Measurements from ENCODE around the gene PEX14. TPM values are rescaled to one million over a fixed set of nuclear protein-coding genes. Genes with fewer than 3 reads are reported as not detected.

PEX14 gene
- total RNA-seq, 2 experiments from 2014 or later = 19.6 to 19.9 TPM

DNA sequence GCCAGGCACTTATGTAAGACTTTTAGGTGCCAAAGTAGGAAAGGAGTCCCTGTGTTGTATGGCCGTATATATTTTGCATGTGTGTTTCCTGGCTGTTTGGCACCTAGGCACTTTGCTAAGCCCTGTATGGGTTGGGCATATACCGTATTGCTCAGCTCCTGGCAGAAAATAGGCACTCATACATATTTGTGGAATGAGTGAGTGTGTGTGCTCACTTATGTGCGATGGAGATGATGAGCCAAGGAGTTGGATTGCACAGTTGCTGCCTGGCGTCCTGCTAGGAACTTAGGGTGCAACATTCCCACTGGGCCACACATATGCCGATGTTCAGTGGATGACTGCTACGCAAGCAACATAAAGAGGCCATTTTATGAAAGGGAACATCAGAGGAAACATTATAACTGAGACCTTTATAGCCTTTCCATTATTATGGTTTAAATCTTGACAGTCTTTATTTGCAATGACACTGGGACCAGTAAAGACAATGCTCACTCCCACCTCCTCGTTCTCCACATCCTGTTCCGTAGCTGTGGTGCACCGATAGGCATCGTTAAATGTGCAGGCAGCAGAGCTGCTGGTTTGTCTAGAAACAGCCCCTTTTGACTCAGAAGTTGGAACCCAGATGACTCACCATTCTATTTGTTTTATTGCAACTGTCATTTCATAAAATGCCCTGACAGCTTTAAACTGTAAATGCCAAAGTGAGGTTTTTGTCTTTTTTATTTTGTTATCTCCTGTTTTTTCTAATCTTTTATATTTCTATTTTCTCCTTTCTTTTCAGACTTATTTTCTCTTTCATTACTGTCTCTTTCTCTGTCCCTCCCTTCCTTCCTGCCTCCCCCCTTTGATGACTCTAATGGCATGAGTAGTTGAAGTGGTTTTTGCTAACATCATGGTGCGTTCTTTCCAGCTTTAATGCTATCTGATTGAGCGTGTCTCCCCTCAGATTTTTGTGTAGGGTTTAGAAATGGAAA is 36.1 kb downstream of the PEX14 start:
- POLR2A ChIA-PET = interaction anchor here (0.5 to 1.2 kb wide), 2 partner anchors 12 to 336 kb away, joined by 3 to 5 read pairs; no protein-coding TSS in a partner anchor
- CTCF ChIA-PET = interaction anchor here (0.9 to 9.7 kb wide), 2 partner anchors 9 to 17 kb away, joined by 4 to 69 read pairs; no protein-coding TSS in a partner anchor

DNA sequence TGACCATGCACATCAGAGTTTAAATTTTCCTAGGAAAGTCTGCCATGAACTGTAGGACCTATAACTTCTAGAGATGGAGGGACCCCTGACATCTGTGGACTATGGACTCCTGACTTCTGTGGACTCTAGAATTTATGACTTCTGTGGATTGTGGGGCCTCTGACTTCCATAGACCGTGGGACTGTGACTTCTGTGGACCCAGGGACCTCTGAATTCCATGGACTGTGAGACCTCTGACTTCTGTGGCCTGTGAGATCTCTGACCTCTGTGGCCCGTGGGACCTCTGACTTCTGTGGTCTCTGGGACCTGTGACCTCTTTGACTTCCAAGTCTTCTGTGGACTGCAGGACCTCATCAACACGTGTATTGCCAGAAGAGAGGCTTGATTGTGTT is 36.7 kb downstream of the PEX14 start:
- CTCF ChIA-PET = interaction anchor here (0.9 to 9.7 kb wide), 3 partner anchors 9 to 76 kb away, joined by 4 to 69 read pairs (median 4); no protein-coding TSS in a partner anchor
- POLR2A ChIA-PET = interaction anchor here (1.2 kb wide), 1 partner anchor 11 kb away, joined by 5 read pairs; no protein-coding TSS in a partner anchor

DNA sequence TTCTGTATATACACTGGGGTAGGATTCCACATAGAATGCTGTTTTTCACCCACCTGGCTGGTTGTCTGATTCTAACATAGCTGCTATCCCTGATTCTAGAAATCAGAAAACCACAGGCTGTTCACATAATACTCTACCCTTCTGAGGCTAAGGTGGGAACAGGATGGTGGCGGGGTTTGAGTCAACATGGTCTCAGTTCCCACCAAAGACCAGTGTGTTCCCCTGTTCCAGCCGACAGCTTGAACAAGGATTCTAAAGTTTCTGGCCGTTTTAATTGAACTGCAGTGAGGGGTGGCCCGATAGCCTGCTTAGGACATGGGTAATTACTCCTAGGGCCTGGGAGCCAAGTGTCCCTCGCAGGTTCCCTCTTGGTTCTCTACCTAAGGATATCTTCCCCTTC is 38.4 kb downstream of the PEX14 start:
- CTCF ChIA-PET = interaction anchor here (0.6 to 2.2 kb wide), 5 partner anchors 18 to 1132 kb away, joined by 3 to 16 read pairs (median 4); no protein-coding TSS in a partner anchor
- POLR2A ChIA-PET = interaction anchor here (0.5 kb wide), 1 partner anchor 452 kb away, joined by 3 read pairs; no protein-coding TSS in a partner anchor

DNA sequence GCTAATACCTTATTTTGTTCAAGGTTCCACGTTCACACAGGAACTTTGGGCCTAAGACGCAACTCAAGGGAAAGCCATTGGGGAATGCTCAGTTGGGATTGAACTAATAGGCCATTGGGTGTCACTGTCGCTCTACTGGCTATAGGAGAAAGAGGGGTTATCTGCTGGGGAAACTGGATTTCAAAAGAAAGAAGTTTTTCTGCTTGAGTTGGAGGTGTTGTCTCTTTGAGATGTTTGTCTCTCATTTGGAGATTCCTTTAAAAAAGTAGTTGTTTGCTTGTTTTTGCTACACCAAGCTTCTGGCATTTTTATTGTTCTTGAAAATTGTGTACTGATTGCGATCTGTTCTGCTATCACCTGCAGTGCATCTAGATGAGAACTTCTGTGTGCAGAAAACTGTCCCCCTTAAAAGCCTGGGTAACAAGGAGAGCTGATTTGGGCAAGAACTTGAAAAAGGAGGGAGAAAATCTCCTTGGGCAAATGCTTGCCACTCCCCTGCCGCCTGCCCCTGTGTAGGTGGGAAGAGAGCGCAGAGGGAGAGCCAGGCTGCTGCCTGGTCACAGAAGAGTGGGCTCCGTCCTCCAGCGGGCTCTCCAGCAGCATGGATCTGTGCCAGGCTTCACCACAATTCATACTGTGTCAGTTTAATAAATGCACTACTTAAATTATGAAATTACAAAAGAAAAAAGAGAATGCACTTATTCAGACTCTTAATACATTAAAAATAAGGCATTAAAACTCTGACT is 39.9 kb downstream of the PEX14 start:
- ChIA-PET CTCF (interaction anchor here (0.8 to 2.2 kb wide), 4 partner anchors 9 to 177 kb away, joined by 3 to 16 read pairs (median 4); no protein-coding TSS in a partner anchor), POLR2A (no interaction called here)

DNA sequence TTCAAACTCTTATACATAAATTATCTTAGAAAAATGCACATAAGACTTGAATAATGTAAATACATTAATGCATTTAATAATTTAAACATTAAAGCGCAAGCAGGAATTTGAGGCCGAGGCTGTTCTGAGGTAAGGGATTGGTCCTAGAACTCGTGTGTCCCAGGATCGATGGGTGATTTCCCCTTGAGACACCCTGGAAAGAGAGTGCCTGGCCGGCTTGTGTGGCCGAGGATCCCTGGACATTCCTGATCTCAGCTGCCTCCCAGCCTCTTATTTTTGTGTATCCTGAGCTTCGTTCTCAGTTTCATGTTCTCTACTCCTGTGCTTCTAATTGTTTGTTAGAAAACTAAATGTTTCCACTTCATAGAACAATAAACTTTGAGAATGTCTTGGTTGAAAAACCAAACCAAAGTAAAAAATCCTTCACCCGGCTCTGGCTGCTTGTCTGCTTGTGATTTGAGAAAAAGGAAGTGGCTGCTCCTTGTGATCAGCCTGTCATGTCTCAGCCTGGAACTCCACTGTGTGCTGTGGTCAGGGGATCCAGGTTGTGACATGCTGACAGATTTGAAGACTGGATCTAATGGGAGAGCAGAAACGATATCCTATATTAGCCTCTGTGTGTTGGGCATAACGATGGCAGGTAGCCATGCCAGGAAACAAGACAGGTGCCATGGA is 40.7 kb downstream of the PEX14 start:
- ChIA-PET POLR2A (no interaction called here), CTCF (interaction anchor here (1.9 kb wide), 1 partner anchor 177 kb away, joined by 6 read pairs; no protein-coding TSS in a partner anchor)

DNA sequence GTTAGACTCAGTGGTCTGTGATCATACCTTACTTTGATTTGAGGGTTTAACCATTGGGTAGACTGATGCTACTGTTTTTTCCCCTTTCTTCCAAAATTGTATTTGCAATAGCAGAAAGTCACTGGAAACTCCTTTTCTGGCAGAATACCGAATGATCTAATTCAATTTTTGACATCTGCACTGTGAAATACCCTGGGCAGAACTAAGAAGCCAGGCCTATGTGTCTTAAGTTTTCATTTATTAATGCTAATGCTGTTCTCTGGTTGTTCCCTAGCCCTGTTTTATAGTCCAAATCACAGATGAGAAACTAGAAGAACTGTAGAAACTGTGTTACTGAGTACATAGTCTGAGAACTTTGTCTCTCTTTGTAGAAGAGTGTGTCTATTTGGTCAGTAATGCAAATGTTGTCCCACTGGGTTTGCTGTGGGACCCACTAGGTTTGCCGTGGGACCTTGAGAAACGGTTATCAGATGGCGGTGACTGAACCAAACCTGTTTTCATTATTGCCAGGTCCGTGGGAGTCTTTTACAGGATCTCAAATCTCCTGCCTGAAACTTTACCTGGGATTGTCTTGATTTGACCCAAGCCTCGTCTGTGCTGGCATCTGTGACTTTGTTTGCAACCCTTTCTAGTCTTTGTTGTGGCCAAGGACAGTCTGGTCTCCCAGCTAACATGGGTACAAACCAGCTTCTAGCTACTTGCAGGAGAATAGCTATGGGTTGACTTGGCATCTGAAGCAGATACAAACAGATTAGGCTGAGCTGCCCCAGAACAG is 41.4 kb downstream of the PEX14 start:
- ChIA-PET CTCF (no interaction called here), POLR2A (no interaction called here)

DNA sequence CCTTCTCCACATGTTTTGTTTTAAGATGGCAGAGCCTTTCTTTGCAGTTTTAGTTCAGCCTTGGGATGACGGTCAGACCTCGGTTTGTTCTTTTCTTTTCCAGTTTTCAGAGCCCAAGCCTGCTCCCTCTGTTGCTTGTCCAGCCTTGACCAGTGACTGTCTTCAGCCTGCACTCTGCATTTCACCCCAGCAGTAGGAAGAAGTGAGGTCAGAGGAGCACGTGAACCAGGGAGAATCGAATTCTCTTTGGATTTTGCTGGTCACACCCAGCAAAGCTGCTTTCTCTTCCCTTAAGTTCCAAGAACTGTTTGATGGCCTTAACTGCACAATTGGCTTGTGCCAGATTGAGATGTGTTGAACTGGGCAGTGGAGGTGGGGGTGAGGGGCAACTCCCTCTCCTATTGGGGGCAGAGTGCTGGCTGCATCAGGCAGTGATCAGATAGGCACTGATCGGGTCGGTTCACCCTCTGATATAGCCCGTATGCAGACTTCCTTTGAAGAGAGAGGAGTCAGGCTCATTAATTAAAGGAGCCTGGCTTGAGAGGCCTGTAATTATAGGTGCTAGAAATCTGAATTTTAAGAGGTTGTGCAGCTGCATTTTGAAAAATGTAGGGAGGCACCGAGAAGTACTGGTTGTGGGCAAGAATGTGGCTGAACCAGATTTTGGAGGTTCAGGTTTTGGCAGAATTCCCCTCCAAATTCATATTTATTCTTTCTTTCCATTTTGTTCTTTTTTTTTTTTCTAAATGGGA is 42.4 kb downstream of the PEX14 start:
- POLR2A ChIA-PET = no interaction called here

DNA sequence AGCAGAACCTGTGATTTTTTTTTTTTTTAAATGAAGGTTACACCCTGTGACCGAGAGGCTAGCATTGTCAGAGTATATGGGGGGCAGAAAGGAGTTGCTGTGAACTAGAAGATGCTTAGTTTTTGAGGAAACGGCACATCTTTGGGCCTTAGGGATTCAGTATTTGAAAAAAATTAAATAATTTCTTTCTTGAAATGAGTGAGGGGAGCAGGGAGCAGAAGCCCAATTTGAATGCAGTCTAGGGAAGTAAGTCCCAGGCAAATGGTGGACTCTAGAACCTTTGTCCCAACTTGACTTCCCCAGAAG is 42.9 kb downstream of the PEX14 start:
- CTCF ChIA-PET = no interaction called here
- POLR2A ChIA-PET = no interaction called here

More for the DNA sequence above, 42.4 kb downstream of the PEX14 start:
- CTCF ChIA-PET = no interaction called here

DNA sequence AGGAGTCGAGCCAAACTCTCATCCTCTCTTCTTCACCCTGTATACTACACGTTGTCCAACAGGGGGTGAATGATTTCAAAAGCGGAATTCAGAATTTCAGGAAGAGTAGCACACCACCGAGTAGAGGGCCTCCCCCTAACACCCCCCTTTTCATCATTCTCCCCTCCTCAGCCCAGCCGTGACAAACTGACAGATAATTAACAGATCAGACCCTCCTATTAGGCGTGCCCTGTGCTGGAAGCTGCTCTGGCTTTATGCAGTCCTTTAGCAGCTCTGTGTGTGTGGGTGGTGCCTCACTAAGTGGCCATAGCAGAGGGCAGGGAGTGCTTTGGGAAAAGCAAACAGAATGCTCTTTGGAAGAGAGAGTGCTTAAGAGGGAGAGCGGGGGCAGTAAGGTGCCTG is 44.3 kb downstream of the PEX14 start:
- POLR2A ChIA-PET = no interaction called here

DNA sequence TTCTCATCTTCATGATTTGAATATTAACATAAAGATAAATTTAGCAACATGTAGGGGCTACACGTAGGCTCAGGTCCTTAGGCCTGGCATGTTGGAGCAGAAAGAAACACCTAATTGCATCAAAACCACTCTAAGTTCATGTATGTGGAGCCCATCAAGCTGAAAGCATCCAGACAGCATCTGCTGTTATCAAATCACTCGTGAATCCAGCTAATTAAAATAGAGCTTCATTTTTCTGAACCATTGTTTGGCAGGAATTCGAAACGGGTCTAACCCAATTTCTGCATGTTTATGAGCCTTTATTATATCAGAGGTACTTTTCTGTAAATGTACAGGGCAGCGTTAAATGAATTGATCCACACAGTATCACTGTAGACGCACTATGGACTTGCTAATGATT is 45.7 kb downstream of the PEX14 start:
- CTCF ChIA-PET = interaction anchor here (1.7 kb wide), 1 partner anchor 10 kb away, joined by 4 read pairs; no protein-coding TSS in a partner anchor
- POLR2A ChIA-PET = no interaction called here

More for the DNA sequence above, 44.3 kb downstream of the PEX14 start:
- CTCF ChIA-PET = no interaction called here

DNA sequence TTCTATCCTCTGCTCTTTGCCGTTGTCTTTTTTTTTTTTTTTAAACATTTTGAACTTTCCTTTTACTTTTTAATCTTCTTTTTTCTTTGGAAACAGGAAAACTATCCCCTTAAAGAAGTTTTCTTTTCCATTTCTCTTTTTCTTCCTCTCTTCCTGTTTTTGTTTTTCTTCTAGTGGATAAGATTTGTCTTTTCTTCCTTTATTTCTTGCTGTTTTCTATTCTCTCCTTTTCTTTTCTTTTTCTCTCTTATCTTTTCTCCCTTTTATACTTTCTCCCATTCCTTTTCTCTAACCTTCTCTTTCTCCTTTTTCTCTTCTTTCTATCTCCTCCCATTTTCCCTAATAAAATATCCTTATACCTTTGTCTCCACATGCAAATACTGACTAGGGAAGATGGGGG is 46.2 kb downstream of the PEX14 start:
- ChIA-PET CTCF (interaction anchor here (1.7 kb wide), 1 partner anchor 10 kb away, joined by 4 read pairs; no protein-coding TSS in a partner anchor), POLR2A (no interaction called here)

DNA sequence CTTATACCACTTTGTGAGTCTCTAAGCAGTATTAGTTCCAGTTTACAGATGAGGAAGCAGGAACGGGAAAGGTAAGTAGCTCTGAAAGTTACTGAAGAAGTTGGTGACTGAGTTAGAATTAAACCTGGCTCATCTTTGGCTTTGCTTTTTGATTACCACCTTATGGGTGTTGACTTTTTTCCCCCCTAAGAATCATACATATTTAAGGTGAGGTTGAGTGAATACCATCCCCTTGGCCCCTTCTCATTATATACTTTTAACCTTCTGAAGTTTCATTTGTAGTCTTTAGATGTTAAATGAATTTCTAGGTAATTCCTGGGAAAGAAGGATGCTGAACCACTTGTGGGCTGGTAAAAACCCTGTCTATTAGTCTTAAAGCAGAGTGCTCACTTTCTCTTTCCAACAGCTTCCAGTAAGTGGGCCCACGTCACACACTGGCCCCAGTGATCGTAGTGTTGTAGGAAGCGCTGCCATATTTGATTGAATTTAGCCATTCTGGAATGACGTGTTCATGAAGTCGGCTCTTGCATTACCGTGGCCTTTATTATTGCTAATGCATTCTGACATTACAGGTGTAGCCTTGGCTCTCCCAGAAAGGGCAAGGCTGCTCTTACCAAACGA is 46.9 kb downstream of the PEX14 start:
- CTCF ChIA-PET = interaction anchor here (1.0 kb wide), 1 partner anchor 14 kb away, joined by 4 read pairs; no protein-coding TSS in a partner anchor
- POLR2A ChIA-PET = no interaction called here

DNA sequence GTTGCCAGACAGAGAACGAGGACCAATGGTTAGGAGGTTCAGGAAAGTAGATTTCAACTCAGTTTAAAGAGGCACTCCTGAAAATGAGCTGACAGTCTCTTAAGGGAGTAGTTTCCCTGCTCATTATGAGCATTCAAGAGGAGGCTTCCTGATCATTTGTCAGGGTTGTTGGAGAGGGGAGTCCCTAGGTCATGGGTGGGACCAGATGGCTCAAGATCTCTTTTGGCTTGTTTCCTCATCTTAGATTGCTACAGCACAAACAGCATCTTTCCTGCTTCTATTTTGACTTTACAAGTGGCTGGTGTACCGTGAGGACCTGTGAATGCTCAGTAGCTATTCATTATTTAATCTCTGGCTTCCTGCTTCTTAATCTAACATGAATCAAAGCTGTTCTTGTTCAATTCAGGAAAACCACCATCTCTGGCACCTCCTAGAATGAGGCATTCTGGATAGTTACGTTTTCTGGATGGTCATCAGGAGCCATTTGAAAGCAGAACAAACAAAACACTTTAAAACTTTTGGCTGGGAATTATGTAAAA is 47.6 kb downstream of the PEX14 start:
- POLR2A ChIA-PET = interaction anchor here (0.6 to 1.1 kb wide), 2 partner anchors 11 to 1387 kb away, joined by 3 to 5 read pairs; no protein-coding TSS in a partner anchor
- CTCF ChIA-PET = interaction anchor here (1.0 kb wide), 1 partner anchor 15 kb away, joined by 4 read pairs; no protein-coding TSS in a partner anchor

DNA sequence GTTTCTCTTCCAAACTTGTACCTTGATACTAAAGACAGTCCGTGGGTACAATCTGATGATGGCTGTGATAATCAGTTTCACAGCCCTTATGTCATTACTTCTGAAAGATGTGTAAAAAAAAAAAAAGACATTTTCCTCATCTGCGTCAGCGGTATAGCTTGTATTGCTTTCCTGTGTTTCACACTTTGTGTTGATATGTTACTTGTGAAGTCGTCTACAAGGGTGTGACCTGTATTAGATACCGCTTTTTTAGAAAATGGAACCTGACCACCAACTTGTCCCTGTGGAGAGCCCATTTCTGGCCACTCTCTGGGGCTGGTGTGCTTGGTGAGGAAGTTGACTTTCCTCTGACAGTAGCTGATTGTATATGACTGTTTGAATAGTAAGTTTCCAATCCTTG is 50.5 kb downstream of the PEX14 start:
- CTCF ChIA-PET = interaction anchor here (0.7 kb wide), 1 partner anchor 89 kb away, joined by 3 read pairs; no protein-coding TSS in a partner anchor
- POLR2A ChIA-PET = no interaction called here

DNA sequence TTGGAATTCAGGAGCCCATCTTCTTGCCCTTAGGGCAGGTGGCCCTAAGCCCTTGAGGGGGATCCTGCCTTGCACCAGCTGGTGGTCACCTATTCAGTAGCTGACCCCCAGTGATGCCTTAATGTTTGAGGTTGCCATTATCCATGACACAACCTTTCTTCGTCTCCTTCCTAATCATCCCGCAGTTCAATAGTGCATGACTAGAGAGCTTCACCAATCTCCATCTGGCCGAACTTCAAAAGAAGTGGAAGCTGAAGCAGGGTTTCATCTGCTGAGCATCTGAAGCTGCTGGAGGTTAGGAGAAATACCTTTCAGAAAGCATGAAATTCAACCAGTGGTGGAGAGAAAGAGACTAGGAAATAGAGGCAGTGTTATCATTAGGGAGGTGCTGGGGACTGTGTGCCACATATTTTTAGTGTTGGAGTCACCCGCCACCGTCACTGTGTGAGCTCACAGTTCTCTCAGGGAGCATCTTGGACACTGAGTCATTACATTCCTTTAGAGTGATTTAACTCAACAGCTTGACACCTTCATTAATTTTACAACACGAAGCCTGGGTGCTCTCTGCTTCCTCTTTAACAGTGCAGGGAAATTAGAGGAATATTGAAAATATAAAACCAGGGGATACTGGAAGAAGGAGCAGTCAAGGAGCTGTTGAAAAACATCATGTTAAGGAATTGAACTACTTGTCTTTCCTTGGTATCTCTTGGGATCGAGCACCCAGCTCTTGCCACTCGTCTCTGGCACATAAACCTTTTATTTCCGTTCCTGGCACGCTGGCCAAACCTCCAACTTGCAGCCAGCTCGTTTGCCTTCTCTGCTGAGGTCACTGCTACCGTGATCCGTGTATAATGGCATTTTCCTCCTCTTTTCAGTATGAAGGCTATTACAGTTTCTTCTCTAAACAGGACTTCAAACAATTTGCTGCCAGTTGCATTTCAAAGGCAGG is 53.6 kb downstream of the PEX14 start:
- POLR2A ChIA-PET = no interaction called here
- CTCF ChIA-PET = interaction anchor here (1.0 to 1.2 kb wide), 2 partner anchors 14 to 21 kb away, joined by 3 to 4 read pairs; no protein-coding TSS in a partner anchor

DNA sequence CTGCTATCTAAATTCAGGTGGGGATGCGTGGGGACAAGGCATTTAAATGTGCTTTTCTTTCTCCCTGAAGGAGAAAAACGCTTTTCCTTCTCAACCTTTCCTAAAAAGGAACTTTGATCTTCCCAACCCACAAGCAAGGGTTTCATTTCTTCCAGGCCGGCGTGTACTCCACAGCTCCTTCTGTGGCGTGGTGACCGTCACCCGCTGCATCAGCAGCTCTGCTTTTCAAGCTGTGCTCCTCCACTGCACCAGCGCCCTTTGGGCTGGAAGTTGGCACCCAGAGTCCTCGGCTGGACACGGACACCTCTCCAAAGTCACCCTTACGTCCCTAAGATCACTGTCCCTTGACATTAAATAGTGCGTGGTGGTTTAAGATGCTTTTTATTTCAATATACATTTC is 54.3 kb downstream of the PEX14 start:
- CTCF ChIA-PET = interaction anchor here (1.0 kb wide), 1 partner anchor 21 kb away, joined by 4 read pairs; no protein-coding TSS in a partner anchor
- POLR2A ChIA-PET = no interaction called here

All from activated CD8-positive, alpha-beta memory T cell treated with anti-CD3 and anti-CD28 coated beads for 36 hours (primary cell).